GM23338 (cell line): ENCODE results near the gene GPX7. TPM values are rescaled to one million over a fixed set of nuclear protein-coding genes. Genes with fewer than 3 reads are reported as not detected.

ENCODE experiments used
- ATAC-seq: fragments of 200-7000 bp; cut with Tn5 transposase; 3 replicates; pipeline ENCODE4 v1.9.1; 2020
- DNase-seq: peaks from one replicate; pipeline ENCODE4 v3.0.0-alpha.2; 2015; ENCODE audit warnings: low spot score
- H2AFZ ChIP-seq: fragments of 200-600 bp; sonication (generic); 2 replicates; pipeline ENCODE4 v1.8.0; 2016; ENCODE audit warnings: antibody characterized with exemption, mild to moderate bottlenecking, moderate library complexity
- H3F3A ChIP-seq: fragments of 200-600 bp; sonication (generic); replicated peaks from 2 replicates; pipeline ENCODE4 v1.8.0; 2017; ENCODE audit warnings: antibody characterized with exemption, mixed run types, low read depth
- H3K27ac ChIP-seq: fragments of 200-600 bp; sonication (generic); 2 replicates; pipeline ENCODE4 v1.6.1; 2016; ENCODE audit warnings: low read depth
- H3K27me3 ChIP-seq: fragments of 200-600 bp; sonication (generic); 2 replicates; pipeline ENCODE4 v1.8.0; 2016; ENCODE audit warnings: mild to moderate bottlenecking, mixed run types, moderate library complexity; ENCODE audit not compliant: insufficient read depth
- H3K36me3 ChIP-seq: fragments of 200-600 bp; sonication (generic); 2 replicates; pipeline ENCODE4 v1.8.0; 2016; ENCODE audit warnings: mild to moderate bottlenecking; ENCODE audit not compliant: insufficient read depth
- H3K4me1 ChIP-seq: fragments of 200-600 bp; sonication (generic); 2 replicates; pipeline ENCODE4 v1.8.0; 2016; ENCODE audit warnings: mild to moderate bottlenecking, moderate library complexity; ENCODE audit not compliant: insufficient read depth
- H3K4me2 ChIP-seq: fragments of 200-600 bp; sonication (generic); 2 replicates; pipeline ENCODE4 v1.7.1; 2017; ENCODE audit warnings: mixed run types
- H3K4me3 ChIP-seq: fragments of 200-600 bp; sonication (generic); 2 replicates; pipeline ENCODE4 v1.6.1; 2016; ENCODE audit warnings: mixed run types
- H3K79me2 ChIP-seq: fragments of 200-600 bp; sonication (generic); replicated peaks from 2 replicates; pipeline ENCODE4 v1.8.0; 2017; ENCODE audit warnings: mild to moderate bottlenecking; ENCODE audit not compliant: insufficient read depth
- H3K9me2 ChIP-seq: fragments of 200-600 bp; sonication (generic); 2 replicates; pipeline ENCODE4 v1.8.0; 2017; ENCODE audit not compliant: insufficient read depth
- H4K20me1 ChIP-seq: fragments of 200-600 bp; sonication (generic); replicated peaks from 2 replicates; pipeline ENCODE4 v1.8.0; 2017; ENCODE audit warnings: mild to moderate bottlenecking; ENCODE audit not compliant: insufficient read depth
- H3K27ac Mint-ChIP-seq: 2 replicates; pipeline ENCODE4 v1.8.0; 2020; ENCODE audit warnings: inconsistent platforms, mild to moderate bottlenecking, moderate library complexity, mixed read lengths
- H3K27me3 Mint-ChIP-seq: 3 replicates; pipeline ENCODE4 v1.8.0; 2022; ENCODE audit warnings: low read depth, mild to moderate bottlenecking, moderate library complexity, mixed read lengths, inconsistent platforms; ENCODE audit not compliant: insufficient read depth, poor library complexity
- H3K36me3 Mint-ChIP-seq: 3 replicates; pipeline ENCODE4 v1.8.0; 2021; ENCODE audit warnings: low read depth, mild to moderate bottlenecking, inconsistent platforms, moderate library complexity, mixed read lengths
- H3K4me1 Mint-ChIP-seq: 3 replicates; pipeline ENCODE4 v1.8.0; 2020; ENCODE audit warnings: mild to moderate bottlenecking, inconsistent platforms, mixed read lengths
- H3K4me3 Mint-ChIP-seq: 3 replicates; pipeline ENCODE4 v1.8.0; 2021; ENCODE audit warnings: moderate library complexity, mild to moderate bottlenecking, inconsistent platforms, mixed read lengths
- H3K9me3 Mint-ChIP-seq: 3 replicates; pipeline ENCODE4 v1.8.0; 2020; ENCODE audit warnings: moderate library complexity, mild to moderate bottlenecking, inconsistent platforms, mixed read lengths
- CREB1 ChIP-seq: fragments of 250-450 bp; sonication (Bioruptor Pico); IDR thresholded peaks from 2 replicates; pipeline ENCODE4 v1.5.0; 2020; ENCODE audit warnings: low read depth, mild to moderate bottlenecking, moderate library complexity
- ETS1 ChIP-seq: IDR thresholded peaks from 2 replicates; pipeline ENCODE4 v1.6.1; 2016; ENCODE audit warnings: antibody characterized with exemption
- EZH2 ChIP-seq: fragments of 200-600 bp; sonication (generic); IDR thresholded peaks from one replicate; pipeline ENCODE4 v1.8.0; 2017; ENCODE audit warnings: antibody characterized with exemption, mild to moderate bottlenecking, low read depth; ENCODE audit not compliant: unreplicated experiment
- EZH2phosphoT487 ChIP-seq: fragments of 200-600 bp; sonication (generic); IDR thresholded peaks from one replicate; pipeline ENCODE4 v1.8.1; 2018; ENCODE audit warnings: antibody characterized with exemption; ENCODE audit not compliant: unreplicated experiment
- JUNB ChIP-seq: IDR thresholded peaks from one replicate; pipeline ENCODE4 v1.6.1; 2016; ENCODE audit warnings: antibody characterized with exemption; ENCODE audit not compliant: unreplicated experiment
- POLR2AphosphoS5 ChIP-seq: IDR thresholded peaks from 2 replicates; pipeline ENCODE4 v1.6.1; 2016; ENCODE audit warnings: antibody characterized with exemption, low read depth
- STAT1 ChIP-seq: IDR thresholded peaks from one replicate; pipeline ENCODE4 v1.6.1; 2016; ENCODE audit warnings: antibody characterized with exemption; ENCODE audit not compliant: unreplicated experiment
- ZNF331 ChIP-seq: fragments of 250-450 bp; sonication (Bioruptor Pico); IDR thresholded peaks from 2 replicates; pipeline ENCODE4 v1.5.0; 2020; ENCODE audit warnings: low read depth, mild to moderate bottlenecking, moderate library complexity
- ZNF462 ChIP-seq: fragments of 250-450 bp; sonication (Bioruptor Pico); IDR thresholded peaks from 2 replicates; pipeline ENCODE4 v1.5.0; 2020; ENCODE audit warnings: mild to moderate bottlenecking, moderate library complexity
- polyA plus RNA-seq: library from polyadenylated mRNA; unstranded; fragments of >200 nt; fragmentation: Nextera tagmentation; extraction: Ambion mirVana; gene quantifications from 2 replicates; pipeline ENCODE4 v1.2.1, GENCODE V29; 2016
- total RNA-seq: library from RNA; depleted of rRNA; stranded (reverse); fragments of >200 nt; shearing (Covaris generic); gene quantifications from 2 replicates; pipeline ENCODE4 v1.2.3, GENCODE V29; 2014
- TF ChIP-seq, protein P1 (sequence below): IDR thresholded peaks from one replicate; pipeline ENCODE4 v1.6.1; 2018; ENCODE audit warnings: antibody characterized with exemption; ENCODE audit not compliant: unreplicated experiment
- TF ChIP-seq, protein P2 (sequence below), 2 experiments: fragments of 200-600 bp in 1 of 2; sonication (generic) in 1 of 2; conservative IDR thresholded peaks; 2 replicates each; pipeline versions ENCODE4 v1.5.1 to v1.6.1; 2016 to 2017; ENCODE audit warnings: antibody characterized with exemption in 2 of 2, low read depth in 2 of 2, mild to moderate bottlenecking in 2 of 2, moderate library complexity in 1 of 2

Gene GPX7
- total and polyA plus RNA-seq, 2 experiments from 2014 or later = 12.8 to 20.9 TPM

- no peaks in the 10 kb centered on the region for H3K79me2 ChIP-seq
- H3K4me1 ChIP-seq = peaks cover 7% of the 10 kb centered on the region; the same call in 1 of the 2 replicates
- TF ChIP-seq STAT1 = no peak
- no peak for TF ChIP-seq POLR2AphosphoS5
- TF ChIP-seq ETS1 = no peak
- TF ChIP-seq ZNF462 (CRISPR knock-in tag) = no peak
- TF ChIP-seq ZNF331 = no peak
- no peak for TF ChIP-seq EZH2phosphoT487
- TF ChIP-seq, protein P1, sequence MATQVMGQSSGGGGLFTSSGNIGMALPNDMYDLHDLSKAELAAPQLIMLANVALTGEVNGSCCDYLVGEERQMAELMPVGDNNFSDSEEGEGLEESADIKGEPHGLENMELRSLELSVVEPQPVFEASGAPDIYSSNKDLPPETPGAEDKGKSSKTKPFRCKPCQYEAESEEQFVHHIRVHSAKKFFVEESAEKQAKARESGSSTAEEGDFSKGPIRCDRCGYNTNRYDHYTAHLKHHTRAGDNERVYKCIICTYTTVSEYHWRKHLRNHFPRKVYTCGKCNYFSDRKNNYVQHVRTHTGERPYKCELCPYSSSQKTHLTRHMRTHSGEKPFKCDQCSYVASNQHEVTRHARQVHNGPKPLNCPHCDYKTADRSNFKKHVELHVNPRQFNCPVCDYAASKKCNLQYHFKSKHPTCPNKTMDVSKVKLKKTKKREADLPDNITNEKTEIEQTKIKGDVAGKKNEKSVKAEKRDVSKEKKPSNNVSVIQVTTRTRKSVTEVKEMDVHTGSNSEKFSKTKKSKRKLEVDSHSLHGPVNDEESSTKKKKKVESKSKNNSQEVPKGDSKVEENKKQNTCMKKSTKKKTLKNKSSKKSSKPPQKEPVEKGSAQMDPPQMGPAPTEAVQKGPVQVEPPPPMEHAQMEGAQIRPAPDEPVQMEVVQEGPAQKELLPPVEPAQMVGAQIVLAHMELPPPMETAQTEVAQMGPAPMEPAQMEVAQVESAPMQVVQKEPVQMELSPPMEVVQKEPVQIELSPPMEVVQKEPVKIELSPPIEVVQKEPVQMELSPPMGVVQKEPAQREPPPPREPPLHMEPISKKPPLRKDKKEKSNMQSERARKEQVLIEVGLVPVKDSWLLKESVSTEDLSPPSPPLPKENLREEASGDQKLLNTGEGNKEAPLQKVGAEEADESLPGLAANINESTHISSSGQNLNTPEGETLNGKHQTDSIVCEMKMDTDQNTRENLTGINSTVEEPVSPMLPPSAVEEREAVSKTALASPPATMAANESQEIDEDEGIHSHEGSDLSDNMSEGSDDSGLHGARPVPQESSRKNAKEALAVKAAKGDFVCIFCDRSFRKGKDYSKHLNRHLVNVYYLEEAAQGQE = no peak
- no peak for TF ChIP-seq EZH2
- TF ChIP-seq JUNB = no peak
- TF ChIP-seq, protein P2, sequence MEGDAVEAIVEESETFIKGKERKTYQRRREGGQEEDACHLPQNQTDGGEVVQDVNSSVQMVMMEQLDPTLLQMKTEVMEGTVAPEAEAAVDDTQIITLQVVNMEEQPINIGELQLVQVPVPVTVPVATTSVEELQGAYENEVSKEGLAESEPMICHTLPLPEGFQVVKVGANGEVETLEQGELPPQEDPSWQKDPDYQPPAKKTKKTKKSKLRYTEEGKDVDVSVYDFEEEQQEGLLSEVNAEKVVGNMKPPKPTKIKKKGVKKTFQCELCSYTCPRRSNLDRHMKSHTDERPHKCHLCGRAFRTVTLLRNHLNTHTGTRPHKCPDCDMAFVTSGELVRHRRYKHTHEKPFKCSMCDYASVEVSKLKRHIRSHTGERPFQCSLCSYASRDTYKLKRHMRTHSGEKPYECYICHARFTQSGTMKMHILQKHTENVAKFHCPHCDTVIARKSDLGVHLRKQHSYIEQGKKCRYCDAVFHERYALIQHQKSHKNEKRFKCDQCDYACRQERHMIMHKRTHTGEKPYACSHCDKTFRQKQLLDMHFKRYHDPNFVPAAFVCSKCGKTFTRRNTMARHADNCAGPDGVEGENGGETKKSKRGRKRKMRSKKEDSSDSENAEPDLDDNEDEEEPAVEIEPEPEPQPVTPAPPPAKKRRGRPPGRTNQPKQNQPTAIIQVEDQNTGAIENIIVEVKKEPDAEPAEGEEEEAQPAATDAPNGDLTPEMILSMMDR (conservative IDR thresholded peaks at IDR 0.05; ENCODE audit: low read depth in 2 of 2) = no peak
- TF ChIP-seq CREB1 (CRISPR knock-in tag) = no peak
- no peaks in the 10 kb centered on the region for H4K20me1 ChIP-seq
- no peak overlapping the region for H3K4me3 ChIP-seq
- no peak overlapping the region for H3K27ac ChIP-seq
- H2AFZ ChIP-seq = no peak overlapping the region
- DNase-seq (no peak), ATAC-seq (no peak)
- no peak overlapping the region for H3K4me2 ChIP-seq
- Mint-ChIP-seq H3K9me3 (no peaks in the 10 kb centered on the region), H3K4me3 (no peak overlapping the region), H3K4me1 (peaks cover 16% of the 10 kb centered on the region), H3K27ac (no peak overlapping the region), H3K27me3 (peaks cover 6% of the 10 kb centered on the region), H3K36me3 (no peaks in the 10 kb centered on the region)
- no peaks in the 10 kb centered on the region for H3K27me3 ChIP-seq
- no peaks in the 10 kb centered on the region for H3K36me3 ChIP-seq
- H3K9me2 ChIP-seq = no peaks in the 10 kb centered on the region; the same call in 1 of the 2 replicates
- no peaks in the 10 kb centered on the region for H3F3A ChIP-seq
These were observed 14.1 kb upstream of the GPX7 start for GRCh38 chr1:52588027-52588426.
